ENCODE results near the gene THRSP.

- TF ChIP-seq CTCF (IDR thresholded peaks at IDR 0.05 in 2 of 3, conservative IDR thresholded peaks at IDR 0.05 in 1 of 3; ENCODE audit: borderline replicate concordance in 1 of 3, insufficient read depth in 1 of 3, low read depth in 2 of 3, low read length in 2 of 3) (no peak), POLR2A (IDR thresholded peaks at IDR 0.05; ENCODE audit: borderline replicate concordance, extremely low read depth, insufficient read depth, insufficient read length) (no peak), FOSL1 (IDR thresholded peaks at IDR 0.05; ENCODE audit: low read depth) (no peak), EZH2 (IDR thresholded peaks at IDR 0.05) (no peak), JUND (IDR thresholded peaks at IDR 0.05) (no peak), REST (IDR thresholded peaks at IDR 0.05; ENCODE audit: low read depth) (no peak), EZH2phosphoT487 (IDR thresholded peaks at IDR 0.05; ENCODE audit: borderline replicate concordance) (no peak), EGR1 (IDR thresholded peaks at IDR 0.05; ENCODE audit: low read depth) (no peak), SP1 (IDR thresholded peaks at IDR 0.05; ENCODE audit: low read depth) (no peak), ZFX (IDR thresholded peaks at IDR 0.05) (no peak), POLR2AphosphoS5 (IDR thresholded peaks at IDR 0.05; ENCODE audit: low read depth, low read length) (no peak), CBX3 (IDR thresholded peaks at IDR 0.05; ENCODE audit: low read depth) (no peak), ZNF274 (IDR thresholded peaks at IDR 0.05; ENCODE audit: low read depth, low read length) (no peak), YY1 (IDR thresholded peaks at IDR 0.05; ENCODE audit: extremely low read depth, insufficient replicate concordance, low read depth, low read length) (no peak)
These were observed 26.6 kb upstream of the THRSP start for GRCh38 chr11:78037056-78037455.
